HTR-8/SVneo (cell line): ENCODE measurements around the gene EXOC6B.

Source experiments
- DNase-seq: peaks from one replicate; pipeline ENCODE4 v3.0.0; 2011; ENCODE audit warnings: low spot score, mixed read lengths; ENCODE audit not compliant: insufficient read length
- FAIRE-seq: peaks from 2 replicates; lab custom pipeline; 2011; peaks lifted over from hg19 to GRCh38; lab: Jason Lieb, UNC

The EXOC6B gene

DNA sequence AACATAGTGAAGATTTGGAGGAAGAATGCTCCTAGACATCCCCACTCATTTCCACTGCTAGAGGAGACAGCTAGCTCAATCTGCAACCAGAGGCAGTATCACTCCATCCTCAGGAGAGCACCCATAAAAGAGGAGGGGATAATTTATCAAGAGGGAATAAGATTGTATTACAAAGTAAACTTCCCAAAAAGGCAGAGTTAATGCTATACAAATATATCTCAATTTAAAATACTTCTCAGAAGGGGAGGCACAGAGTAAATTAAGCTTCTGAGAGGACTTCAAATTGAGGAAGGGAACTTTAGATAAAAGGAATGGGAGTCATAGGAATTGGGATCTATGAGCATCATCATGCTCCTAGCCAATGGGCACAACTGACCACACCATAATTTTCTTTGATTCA lies 29.1 kb downstream of the EXOC6B start:
- DNase-seq (no peak), FAIRE-seq (no peak)

DNA sequence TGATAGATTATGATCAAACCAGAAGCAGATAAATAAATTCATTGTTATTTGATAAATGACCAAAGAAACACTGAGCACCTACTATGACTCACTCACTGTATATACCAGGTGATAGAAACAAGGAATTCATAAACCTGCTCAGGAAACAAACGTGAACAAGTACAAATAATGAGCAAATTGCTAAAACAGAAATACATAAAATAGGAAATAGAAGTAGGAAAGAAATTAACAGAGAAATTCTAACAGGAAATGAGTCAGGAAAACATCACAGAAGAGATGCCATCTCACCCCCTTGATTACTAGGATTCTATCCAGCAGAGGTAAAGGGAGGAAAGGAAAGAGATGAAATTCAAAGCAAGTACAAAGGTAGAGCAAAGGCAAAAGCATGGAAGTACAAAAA lies 31.3 kb downstream of the EXOC6B start:
- peak; percentile 15 for DNase-seq
- FAIRE-seq, result no peak

DNA sequence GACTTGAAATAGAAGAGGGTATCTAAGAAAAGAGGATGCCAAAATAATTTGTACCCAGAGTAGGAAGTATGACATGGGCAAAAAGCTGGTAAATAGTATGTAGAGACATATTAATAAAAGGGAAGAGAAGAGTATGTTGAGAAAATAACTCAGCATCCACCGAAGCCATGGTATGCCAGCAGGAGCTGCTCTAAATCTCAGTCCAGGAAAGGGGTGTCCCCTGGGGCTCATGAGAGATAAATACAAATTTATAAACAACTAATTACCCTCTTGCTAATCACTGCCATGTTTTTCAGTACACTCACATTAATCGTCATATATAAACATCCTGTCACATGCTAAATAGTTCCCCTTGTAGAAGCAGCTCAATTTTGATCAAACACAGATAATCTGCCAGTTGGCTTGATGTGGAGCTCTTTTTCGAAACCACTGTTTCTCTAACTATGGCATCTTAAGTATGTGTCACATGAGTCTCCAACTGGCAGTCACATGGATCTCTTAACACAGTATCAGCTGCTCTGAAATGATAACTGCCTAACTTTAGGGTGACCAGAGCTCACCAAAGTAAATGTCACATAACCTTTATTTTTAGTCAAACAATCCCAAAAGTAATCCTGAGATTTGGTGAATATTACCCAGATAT lies 31.9 kb downstream of the EXOC6B start:
- no peak for FAIRE-seq
- peak; percentile 38 for DNase-seq

DNA sequence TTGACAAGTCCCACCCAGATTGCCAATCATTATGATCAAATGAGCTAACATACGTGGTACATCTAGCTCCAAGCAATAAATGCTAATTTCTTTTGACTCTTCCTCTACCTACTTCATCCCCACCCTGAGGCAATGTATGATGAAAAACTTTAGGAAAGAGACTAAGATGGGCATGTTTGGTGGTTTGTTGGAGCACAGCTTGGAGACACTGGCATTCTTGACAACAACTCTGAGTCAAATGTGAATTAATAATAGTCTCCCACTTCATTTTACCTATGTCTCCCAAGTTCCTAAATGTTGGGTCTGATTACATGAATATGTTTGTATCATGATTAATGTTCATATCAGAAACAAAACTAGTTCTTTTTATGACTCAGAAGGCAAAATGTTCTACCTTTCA lies 36.6 kb downstream of the EXOC6B start:
- DNase-seq, result no peak
- FAIRE-seq, result no peak

DNA sequence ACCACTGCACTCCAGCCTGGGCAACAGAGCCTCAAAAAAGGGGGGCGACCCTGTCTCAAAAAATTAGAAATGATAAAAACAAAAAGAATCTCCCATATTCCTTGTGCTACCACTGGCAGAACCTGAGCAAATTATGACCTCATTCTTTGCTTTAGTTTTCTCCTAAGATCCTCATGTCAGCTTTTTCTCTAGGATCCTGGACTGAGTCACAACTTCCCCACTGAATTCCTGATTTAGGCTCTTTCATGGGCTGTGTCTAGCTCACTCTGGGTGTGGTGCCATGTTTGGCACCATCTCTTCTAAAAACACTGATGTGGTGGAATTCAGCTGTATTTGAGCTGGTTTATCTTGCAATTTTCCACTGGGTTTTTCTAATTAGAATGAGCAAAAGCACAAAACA lies 37.1 kb downstream of the EXOC6B start:
- FAIRE-seq, result no peak
- no peak for DNase-seq

DNA sequence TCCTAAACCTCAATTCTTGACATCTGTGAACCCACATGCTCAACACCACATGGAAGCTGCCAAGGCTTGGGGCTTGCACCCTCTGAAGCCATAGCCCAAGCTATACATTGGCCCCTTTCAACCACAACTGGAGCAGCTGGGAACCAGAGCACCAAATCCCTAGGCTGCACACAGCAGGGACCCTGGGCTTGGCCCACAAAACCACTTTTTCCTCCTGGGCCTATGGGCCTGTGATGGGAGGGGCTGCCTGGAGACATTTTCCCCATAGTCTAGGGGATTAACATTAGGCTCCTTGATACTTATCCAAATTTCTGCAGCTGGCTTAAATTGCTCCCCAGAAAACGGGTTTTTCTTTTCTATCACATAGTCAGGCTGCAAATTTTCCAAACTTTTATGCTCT lies 40.3 kb downstream of the EXOC6B start:
- FAIRE-seq, result no peak
- DNase-seq, result no peak

DNA sequence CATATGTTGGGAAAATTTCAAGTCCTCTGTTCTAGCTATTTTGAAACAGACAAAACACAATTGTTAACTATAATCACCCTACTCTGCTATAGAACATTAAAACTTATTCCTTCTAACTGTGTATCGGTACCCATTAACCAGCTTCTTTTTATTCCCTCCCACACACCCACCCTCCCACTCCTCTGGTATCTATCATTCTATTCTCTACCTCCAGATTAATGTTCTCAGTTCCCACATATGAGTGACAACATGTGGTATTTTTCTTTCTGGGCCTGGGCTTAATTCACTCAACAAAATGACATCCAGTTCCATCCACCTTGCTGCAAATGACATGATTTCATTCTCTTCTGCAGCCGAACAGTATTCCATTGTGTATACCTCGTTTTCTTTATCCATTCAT lies 43.3 kb downstream of the EXOC6B start:
- no peak for FAIRE-seq
- no peak for DNase-seq

DNA sequence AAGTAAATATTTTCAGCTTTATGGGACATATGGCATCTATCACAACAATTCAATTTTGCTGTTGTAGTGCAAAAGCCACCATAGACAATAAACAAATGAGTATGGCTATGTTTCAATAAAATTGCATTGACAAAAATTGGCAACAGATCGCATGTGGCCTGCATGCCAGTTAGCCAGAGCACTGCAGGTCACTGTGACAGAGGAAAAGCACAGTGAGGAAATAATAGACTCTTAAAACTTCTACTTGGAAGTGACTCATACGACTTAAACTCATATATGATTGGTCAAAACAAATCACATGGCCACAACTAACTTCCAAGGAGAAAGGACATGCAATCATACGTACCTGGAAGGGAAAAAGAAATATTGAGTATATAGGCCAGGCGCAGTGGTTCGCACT lies 44.4 kb downstream of the EXOC6B start:
- DNase-seq (no peak), FAIRE-seq (peak; percentile 76)

DNA sequence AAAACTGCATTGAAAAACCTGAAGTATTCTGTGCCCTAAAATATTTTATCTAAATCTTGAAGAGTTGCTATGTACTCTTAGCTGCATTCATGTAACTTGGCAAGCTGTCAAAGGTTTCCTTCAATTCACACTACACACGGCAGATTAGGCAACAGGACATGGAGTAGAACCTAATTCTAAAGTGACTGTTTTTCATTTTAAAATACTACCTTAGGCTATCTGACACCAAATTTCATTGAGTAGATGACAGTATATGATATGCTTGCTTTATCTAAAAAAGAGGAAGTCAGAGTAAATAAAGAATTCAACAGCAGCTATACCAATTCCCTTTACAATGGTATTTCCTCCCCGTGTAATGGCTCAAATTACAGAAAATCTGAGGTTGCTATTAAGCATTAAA lies 45.4 kb downstream of the EXOC6B start:
- FAIRE-seq, result no peak

DNA sequence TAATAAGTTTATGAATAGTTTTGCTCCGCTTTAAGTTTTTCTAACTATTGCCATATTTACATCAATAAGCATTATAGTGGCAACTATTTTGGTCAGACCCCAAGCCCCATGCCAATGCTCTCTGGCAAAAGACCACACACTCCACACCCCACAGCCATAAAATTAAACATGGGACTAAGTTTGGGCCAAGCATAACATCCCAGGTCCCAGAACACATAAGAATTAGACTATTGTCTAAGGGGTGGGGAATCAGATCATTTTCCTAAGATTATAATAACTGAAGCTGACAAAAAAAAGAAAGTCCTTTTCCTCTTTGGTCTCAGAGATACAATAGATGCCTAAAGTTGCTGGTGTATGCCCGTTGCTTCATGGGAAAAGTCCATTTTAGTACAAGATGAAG lies 46.3 kb downstream of the EXOC6B start:
- FAIRE-seq (no peak), DNase-seq (no peak)

More for the DNA sequence above, 45.4 kb downstream of the EXOC6B start:
- DNase-seq, result no peak

DNA sequence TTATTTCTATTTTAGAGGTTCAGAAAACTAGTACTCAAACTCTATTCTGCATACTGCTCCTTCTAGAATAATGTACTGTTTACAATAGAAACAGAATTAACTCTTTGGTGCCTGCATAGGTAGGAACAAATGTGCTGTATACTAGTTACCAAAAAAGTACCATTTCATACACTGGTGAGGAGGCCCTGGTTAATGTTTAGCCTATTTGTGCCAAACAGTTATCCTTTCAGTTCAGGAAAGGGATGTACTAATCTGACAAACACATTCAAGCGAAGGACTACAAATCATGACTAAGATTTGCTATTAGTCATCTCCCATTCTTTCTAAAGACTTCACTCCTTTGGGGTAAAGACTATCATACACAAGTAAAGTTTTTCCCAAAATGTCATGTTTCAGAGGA lies 47.4 kb downstream of the EXOC6B start:
- FAIRE-seq, result peak; percentile 80

DNA sequence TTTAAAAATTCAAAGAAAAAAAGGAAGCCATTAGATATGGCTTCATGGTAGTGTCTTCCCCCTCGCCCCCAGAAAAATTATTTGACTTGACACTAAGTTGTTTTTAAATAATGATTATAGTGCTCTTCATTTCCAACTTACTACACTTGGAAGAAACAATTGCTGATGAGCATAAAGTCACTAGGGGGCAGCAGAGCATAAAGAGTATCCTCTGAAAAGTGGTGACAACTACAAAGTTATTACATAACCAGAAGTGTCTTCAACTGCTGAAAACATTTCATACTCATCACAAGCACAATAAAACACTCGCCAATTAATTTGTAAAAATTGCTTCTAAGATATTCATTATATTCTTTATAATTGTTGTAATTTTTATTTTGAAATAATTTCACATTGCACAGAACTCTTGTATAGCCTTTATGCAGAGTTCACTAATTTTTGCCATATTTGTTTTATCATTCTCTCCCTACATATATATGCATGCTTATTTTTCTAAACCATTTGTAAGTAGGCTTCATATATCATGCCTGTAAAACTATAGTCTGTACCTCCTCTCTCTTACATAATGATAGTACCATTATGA lies 54.9 kb downstream of the EXOC6B start:
- DNase-seq (peak; percentile 69), FAIRE-seq (peak; percentile 54)

More for the DNA sequence above, 47.4 kb downstream of the EXOC6B start:
- DNase-seq, result no peak

DNA sequence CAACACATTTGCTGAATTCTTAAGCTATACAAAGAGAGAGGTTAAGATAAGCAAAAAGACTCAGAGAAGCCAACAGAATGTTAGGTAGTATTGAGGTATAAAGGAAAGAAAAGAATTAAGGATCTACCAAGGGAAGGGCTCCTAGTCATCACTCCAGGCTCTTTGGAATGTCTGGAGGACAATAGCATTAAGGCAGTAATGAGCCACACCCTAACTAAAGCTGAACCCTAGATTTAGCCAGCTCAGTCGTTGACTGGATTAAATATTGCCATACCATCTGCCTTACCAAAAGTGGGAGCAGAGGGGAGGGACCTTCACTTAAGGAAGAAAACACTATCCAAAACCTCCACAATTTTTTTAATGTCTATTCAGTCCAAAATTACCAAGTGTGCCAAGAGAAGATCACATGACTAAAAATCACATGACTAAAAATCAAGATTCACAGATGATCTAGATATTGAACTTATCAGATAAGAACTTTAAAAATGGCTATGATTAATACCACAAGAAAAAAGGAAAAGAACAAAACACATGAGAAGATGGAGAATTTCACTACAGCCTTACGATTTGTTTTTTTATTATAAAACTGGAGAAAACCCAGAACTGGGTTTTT lies 59.7 kb downstream of the EXOC6B start:
- DNase-seq (no peak), FAIRE-seq (no peak)

DNA sequence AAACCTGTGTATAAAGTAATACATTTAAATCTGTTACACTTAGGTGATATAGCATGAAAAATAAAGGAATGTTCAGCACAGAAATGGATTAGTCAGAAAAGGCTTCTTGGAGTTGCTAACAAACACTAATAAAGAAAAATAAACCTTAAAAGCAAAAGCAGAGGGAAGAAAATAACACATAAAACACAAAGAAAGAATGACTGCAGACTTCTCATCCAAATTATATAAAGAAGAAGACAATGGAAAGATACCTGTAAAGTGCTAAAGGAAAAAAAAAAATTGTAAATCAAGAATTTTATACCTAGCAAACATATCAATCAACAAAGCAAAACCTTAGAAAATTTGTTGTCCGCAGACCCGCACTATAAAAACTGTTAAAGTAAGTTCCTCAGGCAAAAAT lies 63.6 kb downstream of the EXOC6B start:
- DNase-seq (no peak), FAIRE-seq (no peak)

DNA sequence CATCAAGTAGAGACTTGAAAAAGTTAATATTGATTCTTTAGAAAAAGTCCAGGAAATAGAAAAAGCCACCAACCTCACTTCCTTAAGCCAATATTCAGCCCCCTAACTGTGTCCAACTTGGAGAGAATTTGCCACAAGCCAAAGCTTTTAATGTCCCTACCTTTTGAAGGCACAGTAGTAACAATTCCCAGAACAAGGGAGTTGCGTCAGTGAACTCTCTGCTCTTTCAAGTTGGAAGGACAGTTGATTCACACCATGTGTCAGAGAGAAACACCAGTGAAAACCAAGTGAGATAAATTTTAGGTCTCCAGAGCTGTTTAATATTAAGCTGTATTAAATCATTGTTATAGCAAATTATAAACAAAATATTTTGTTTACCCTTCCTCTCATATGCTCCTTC lies 66.1 kb downstream of the EXOC6B start:
- FAIRE-seq, result no peak
- DNase-seq, result no peak

DNA sequence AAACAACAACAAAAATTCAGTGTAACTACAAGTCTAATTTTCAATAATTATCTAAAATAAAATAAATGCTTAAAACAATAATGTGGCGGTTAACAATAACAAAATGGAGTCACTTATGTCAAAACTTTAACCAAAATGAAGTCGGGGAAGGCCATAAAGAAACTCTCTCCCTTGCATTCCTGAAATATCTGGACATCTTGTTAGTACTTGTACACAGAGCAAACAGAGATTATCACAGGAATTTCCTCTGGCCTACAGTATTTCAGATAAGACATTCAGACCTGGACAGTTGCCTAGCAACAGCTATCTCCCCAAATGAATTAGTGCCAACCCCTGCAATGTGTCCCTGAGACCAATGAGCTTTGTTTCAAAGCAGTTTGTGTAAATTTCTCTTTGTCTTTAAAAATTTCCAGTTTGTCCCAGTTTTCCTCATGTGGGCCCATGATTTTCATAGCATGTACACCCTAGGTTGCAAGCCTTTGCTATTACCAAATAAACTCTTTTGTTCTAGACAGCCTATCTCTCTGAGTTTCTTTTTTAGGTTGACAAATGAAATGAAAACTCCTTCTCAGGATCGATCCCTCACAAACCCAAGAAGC lies 68.6 kb downstream of the EXOC6B start:
- FAIRE-seq, result no peak
- peak; percentile 36 for DNase-seq

DNA sequence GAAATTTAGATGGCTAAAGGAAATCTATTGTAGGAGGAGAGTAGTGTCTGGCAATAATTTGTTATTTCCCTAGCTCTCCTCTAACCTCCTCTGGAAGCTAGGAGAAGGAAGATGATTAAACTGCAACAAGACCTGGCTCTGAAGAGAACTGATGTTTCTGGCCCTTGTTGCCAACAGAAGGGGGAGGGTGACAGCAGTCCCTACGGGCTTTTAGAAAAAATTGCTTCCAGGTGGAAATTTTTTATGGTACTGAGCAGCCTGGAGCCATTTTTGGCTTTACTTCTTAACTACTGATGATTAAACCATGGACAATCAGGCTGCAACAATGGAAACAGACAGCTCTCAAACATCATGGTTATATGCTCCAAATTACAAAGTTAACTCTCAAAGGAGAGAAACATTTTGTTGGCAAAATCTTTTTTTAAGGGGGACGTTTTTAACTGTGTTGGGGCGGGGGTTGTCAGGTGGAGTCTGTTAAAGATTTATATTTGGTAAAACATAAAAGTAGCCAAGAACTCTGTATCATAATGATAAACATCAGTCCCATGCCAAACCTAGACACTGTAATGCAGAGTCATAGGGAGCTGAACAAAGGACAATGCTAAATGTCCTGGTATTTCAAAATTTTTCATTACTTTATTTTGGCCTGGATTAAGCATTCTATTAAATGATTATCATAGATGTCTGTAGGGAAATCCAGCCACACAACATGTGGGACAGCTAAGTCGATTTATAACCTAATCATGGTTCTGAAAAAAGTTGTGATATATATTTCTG lies 70.0 kb downstream of the EXOC6B start:
- FAIRE-seq (no peak), DNase-seq (no peak)

DNA sequence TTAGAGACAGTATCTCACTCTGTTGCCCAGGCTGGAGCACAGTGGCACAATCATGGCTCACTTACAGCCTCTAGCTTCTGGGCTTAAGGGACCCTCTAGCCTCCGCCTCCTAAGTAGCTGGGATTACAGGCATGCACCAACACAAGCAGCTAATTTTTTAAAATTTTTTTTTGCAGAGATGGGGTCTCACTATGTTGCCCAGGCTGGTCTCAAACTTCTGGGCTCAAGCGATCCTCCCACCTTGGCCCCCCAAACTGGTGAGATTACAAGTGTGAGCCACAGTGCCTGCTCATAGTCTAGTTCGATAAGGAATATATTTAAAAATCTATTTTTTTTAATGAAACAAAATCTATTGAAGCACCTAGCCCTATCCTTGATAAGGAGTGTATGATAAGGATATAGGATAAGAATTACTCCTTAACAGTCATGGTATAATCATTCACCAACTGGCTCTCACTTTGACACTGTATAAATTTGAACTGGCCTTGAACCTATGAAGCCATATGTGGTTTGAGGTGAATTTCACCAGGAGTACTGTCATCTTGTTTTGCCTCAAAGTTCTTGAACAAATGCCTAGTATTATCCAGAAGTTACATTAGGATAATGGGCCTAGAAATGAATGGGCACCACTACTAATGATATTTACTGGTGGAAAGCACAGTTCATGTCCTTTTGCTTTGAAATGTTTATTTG lies 71.1 kb downstream of the EXOC6B start:
- DNase-seq (no peak), FAIRE-seq (no peak)

DNA sequence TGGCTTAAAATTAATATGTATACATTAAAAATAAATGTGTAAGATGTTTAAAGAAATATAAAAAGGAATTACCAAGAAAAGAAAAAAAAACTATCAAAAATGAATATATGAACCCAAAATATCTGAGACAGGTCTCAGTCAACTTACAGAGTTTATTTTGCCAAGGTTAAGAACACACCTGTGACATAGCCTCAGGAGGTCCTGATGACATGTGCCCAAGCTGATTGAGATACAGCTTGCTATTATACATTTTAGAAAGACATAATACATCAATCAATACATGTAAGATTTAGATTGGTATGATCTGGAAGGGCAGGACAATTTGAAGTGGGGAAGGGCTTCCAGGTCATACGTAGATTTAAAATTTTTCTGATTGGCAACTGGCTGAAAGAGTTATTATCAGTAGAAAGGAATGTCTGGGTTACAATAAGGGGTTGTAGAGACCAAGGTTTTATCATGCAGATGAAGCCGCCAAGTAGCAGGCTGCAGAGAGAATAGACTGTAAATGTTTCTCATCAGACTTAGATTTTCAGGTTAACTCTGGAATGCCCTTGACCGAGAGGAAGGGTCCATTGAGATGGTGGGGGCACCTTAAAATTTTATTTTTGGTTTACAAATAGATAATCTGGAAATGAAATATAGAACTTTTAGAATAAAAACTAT lies 74.7 kb downstream of the EXOC6B start:
- FAIRE-seq, result no peak
- DNase-seq, result no peak

DNA sequence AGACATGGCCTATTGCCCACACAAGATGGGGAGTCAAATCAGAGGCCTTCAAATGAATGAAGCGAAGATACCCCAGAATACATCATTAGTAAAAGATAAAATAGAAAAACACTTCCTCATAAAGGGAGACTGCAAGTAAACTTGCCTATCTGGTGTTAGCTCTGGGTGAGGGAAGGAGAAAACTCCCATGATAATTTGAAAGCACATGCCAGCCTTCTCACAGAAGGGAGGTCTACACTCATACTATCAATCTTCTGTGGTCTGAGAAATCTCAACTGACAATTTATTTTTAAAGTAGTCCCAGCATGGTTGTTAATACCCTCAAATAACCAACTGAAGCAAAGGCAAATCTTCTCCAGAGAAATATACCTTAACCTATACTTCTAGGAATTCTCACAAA lies 75.4 kb downstream of the EXOC6B start:
- FAIRE-seq, result no peak
- no peak for DNase-seq
